H1 (cell line): Measurements from ENCODE around the gene OR2A42. TPM values are rescaled to one million over a fixed set of nuclear protein-coding genes. Genes with fewer than 3 reads are reported as not detected.
"Not testable (repeated sequence)": the region's sequence is repeated elsewhere in the genome, so short reads cannot be mapped to it uniquely, and the experiment has no call there.

Source experiments
- CTCF ChIA-PET: fragments of 300-600 bp; sonication (Branson Sonifier 250); formaldehyde crosslinking; loops from one replicate; lab custom pipeline; 2021; ENCODE audit not compliant: partially characterized antibody; lab: Charles Lee
- POLR2A ChIA-PET: fragments of 300-600 bp; sonication (Branson Sonifier 250); formaldehyde crosslinking; loops from one replicate; lab custom pipeline; 2021; ENCODE audit warnings: inconsistent platforms; ENCODE audit not compliant: partially characterized antibody; lab: Charles Lee
- DNase-seq, 2 experiments: peaks; one replicate each; pipeline versions ENCODE4 v3.0.0 to v3.0.0-alpha.2; 2010 to 2022; ENCODE audit warnings: low spot score in 2 of 2, low read depth in 1 of 2, mixed read lengths in 1 of 2
- FAIRE-seq: peaks from 2 replicates; lab custom pipeline; 2011; peaks lifted over from hg19 to GRCh38; lab: Jason Lieb, UNC
- H2AFZ ChIP-seq: 2 replicates; pipeline ENCODE4 v1.8.1; 2012; ENCODE audit warnings: low read length, inconsistent platforms
- H2AK5ac ChIP-seq: 2 replicates; pipeline ENCODE4 v1.6.1; 2013; ENCODE audit warnings: low read depth, low read length
- H2BK120ac ChIP-seq: replicated peaks from 2 replicates; pipeline ENCODE3; 2013; ENCODE audit warnings: low read depth, low read length, inconsistent platforms
- H2BK12ac ChIP-seq: 2 replicates; pipeline ENCODE4 v1.6.1; 2013; ENCODE audit warnings: low read depth, low read length
- H2BK15ac ChIP-seq: 2 replicates; pipeline ENCODE4 v1.6.1; 2013; ENCODE audit warnings: low read length
- H2BK20ac ChIP-seq: 2 replicates; pipeline ENCODE4 v1.6.1; 2013; ENCODE audit warnings: low read length
- H2BK5ac ChIP-seq: 2 replicates; pipeline ENCODE4 v1.6.1; 2013; ENCODE audit warnings: low read depth, low read length
- H3K14ac ChIP-seq: 2 replicates; pipeline ENCODE4 v1.6.1; 2013; ENCODE audit warnings: inconsistent platforms; ENCODE audit not compliant: insufficient read length
- H3K18ac ChIP-seq: 2 replicates; pipeline ENCODE4 v1.6.1; 2013; ENCODE audit warnings: low read length; ENCODE audit errors: extremely low read depth
- H3K23ac ChIP-seq: 2 replicates; pipeline ENCODE4 v1.6.1; 2013; ENCODE audit warnings: inconsistent platforms; ENCODE audit not compliant: insufficient read length
- H3K23me2 ChIP-seq: 2 replicates; pipeline ENCODE4 v1.6.1; 2013; ENCODE audit warnings: low read depth, low read length
- H3K27ac ChIP-seq: 2 replicates; pipeline ENCODE4 v1.6.1; 2011; ENCODE audit warnings: low read depth, low read length, inconsistent platforms
- H3K27me3 ChIP-seq, 4 experiments: replicated peaks in 1 of 4; 1 replicate in 1 of 4; 2 replicates in 3 of 4; pipeline versions ENCODE4 v1.6.1 to v1.8.1; 2011 to 2013; ENCODE audit warnings: low read length in 3 of 4, mild to moderate bottlenecking in 3 of 4, inconsistent platforms in 2 of 4, mixed read lengths in 2 of 4, moderate library complexity in 1 of 4; ENCODE audit not compliant: control insufficient read depth in 3 of 4, insufficient read depth in 3 of 4; ENCODE audit errors: extremely low read depth in 1 of 4
- H3K36me3 ChIP-seq, 4 experiments: 2 replicates each; pipeline versions ENCODE4 v1.6.1 to v1.8.1; 2011 to 2013; ENCODE audit warnings: mild to moderate bottlenecking in 4 of 4, low read length in 3 of 4, moderate library complexity in 2 of 4, control low read depth in 1 of 4, inconsistent platforms in 1 of 4; ENCODE audit not compliant: insufficient read depth in 4 of 4, control insufficient read depth in 2 of 4
- H3K4ac ChIP-seq: replicated peaks from 2 replicates; pipeline ENCODE3; 2013; ENCODE audit warnings: low read length, low read depth, mixed read lengths, inconsistent platforms; ENCODE audit not compliant: insufficient read length
- H3K4me1 ChIP-seq, 4 experiments: replicated peaks in 1 of 4; 1 replicate in 1 of 4; 2 replicates in 3 of 4; pipeline versions ENCODE4 v1.6.1 to v1.8.1; 2011 to 2013; ENCODE audit warnings: low read length in 3 of 4, inconsistent platforms in 2 of 4, mixed read lengths in 1 of 4; ENCODE audit not compliant: insufficient read depth in 4 of 4, control insufficient read depth in 3 of 4
- H3K4me2 ChIP-seq, 2 experiments: 2 replicates each; pipeline versions ENCODE4 v1.6.1 to v1.8.1; 2011 to 2013; ENCODE audit warnings: low read depth in 2 of 2, low read length in 2 of 2, control low read depth in 1 of 2, inconsistent platforms in 1 of 2, mild to moderate bottlenecking in 1 of 2; ENCODE audit not compliant: insufficient read depth in 1 of 2
- H3K4me3 ChIP-seq, 4 experiments: fragments of 200-600, 300-600 bp in 1 of 4; sonication (generic), shearing (Covaris generic), sonication (Bioruptor Twin) in 1 of 4; 2 replicates each; pipeline versions ENCODE4 v1.5.1 to v1.8.1; 2011 to 2016; ENCODE audit warnings: low read length in 4 of 4, low read depth in 3 of 4, control low read depth in 2 of 4, inconsistent platforms in 2 of 4, mild to moderate bottlenecking in 2 of 4, mixed read lengths in 1 of 4, moderate library complexity in 1 of 4; ENCODE audit not compliant: insufficient read depth in 2 of 4; ENCODE audit errors: extremely low read depth in 1 of 4
- H3K56ac ChIP-seq: replicated peaks from 2 replicates; pipeline ENCODE3; 2013; ENCODE audit warnings: low read depth, mild to moderate bottlenecking, mixed read lengths, low read length, inconsistent platforms; ENCODE audit not compliant: insufficient read length
- H3K79me1 ChIP-seq: 2 replicates; pipeline ENCODE4 v1.6.1; 2013; ENCODE audit warnings: low read depth, low read length, control low read depth
- H3K79me2 ChIP-seq, 2 experiments: 2 replicates each; pipeline versions ENCODE4 v1.6.1 to v1.8.1; 2012 to 2013; ENCODE audit warnings: low read length in 2 of 2, mild to moderate bottlenecking in 2 of 2, inconsistent platforms in 1 of 2; ENCODE audit not compliant: insufficient read depth in 2 of 2, control insufficient read depth in 1 of 2
- H3K9ac ChIP-seq, 4 experiments: replicated peaks in 1 of 4; 1 replicate in 1 of 4; 2 replicates in 3 of 4; pipeline versions ENCODE4 v1.6.1 to v1.8.1; 2011 to 2013; ENCODE audit warnings: low read depth in 3 of 4, low read length in 3 of 4, control low read depth in 2 of 4, mild to moderate bottlenecking in 2 of 4, moderate library complexity in 2 of 4, inconsistent platforms in 1 of 4; ENCODE audit errors: extremely low read depth in 1 of 4
- H3K9me3 ChIP-seq, 2 experiments: 2 replicates each; pipeline versions ENCODE4 v1.6.1 to v1.8.1; 2012 to 2013; ENCODE audit warnings: mild to moderate bottlenecking in 2 of 2, moderate library complexity in 2 of 2, control low read depth in 1 of 2, inconsistent platforms in 1 of 2, low read depth in 1 of 2, low read length in 1 of 2, mixed read lengths in 1 of 2; ENCODE audit not compliant: insufficient read depth in 2 of 2
- H4K20me1 ChIP-seq, 2 experiments: replicated peaks in 1 of 2; 2 replicates each; pipeline versions ENCODE3 to v1.8.1; 2011 to 2013; ENCODE audit warnings: inconsistent platforms in 2 of 2, low read length in 2 of 2, mild to moderate bottlenecking in 1 of 2; ENCODE audit not compliant: insufficient read depth in 2 of 2, control insufficient read depth in 1 of 2
- H4K5ac ChIP-seq: 2 replicates; pipeline ENCODE4 v1.6.1; 2013; ENCODE audit warnings: low read length, low read depth, mixed read lengths, inconsistent platforms; ENCODE audit not compliant: insufficient read length
- H4K8ac ChIP-seq: 2 replicates; pipeline ENCODE4 v1.8.0; 2013; ENCODE audit warnings: mild to moderate bottlenecking, moderate library complexity, low read length, inconsistent platforms; ENCODE audit not compliant: insufficient read depth; ENCODE audit errors: extremely low read depth
- H4K91ac ChIP-seq: replicated peaks from 2 replicates; pipeline ENCODE3; 2013; ENCODE audit warnings: low read length, mixed read lengths, inconsistent platforms; ENCODE audit not compliant: insufficient read length
- WGBS, 2 experiments: shearing (Covaris generic) in 1 of 2; methylation state at CpG; one replicate each; pipeline versions ENCODE4 v1.1.6 to v1.1.7; 2013 to 2015; ENCODE audit warnings: low lambda C conversion rate in 2 of 2, mixed read lengths in 2 of 2, inconsistent platforms in 1 of 2, low coverage in 1 of 2, missing lambda C conversion rate in 1 of 2; ENCODE audit not compliant: insufficient replicate concordance in 2 of 2, insufficient coverage in 1 of 2, insufficient read length in 1 of 2; ENCODE audit errors: extremely low coverage in 1 of 2, missing lambda C conversion rate in 1 of 2; 5-methylcytosine and 5-hydroxymethylcytosine counted together
- polyA plus RNA-seq, 7 experiments: library from polyadenylated mRNA; depleted of rRNA in 3 of 7; stranded (reverse) in 5 of 7; unstranded in 2 of 7; fragments of >200 nt in 5 of 7; fragments of 200-250 nt in 2 of 7; gene quantifications; 1 replicate in 5 of 7; 2 replicates in 1 of 7; 4 replicates in 1 of 7; pipeline versions ENCODE4 v1.2.1 to v1.2.3, GENCODE V29; 2011 to 2013; ENCODE audit warnings: missing spikeins in 2 of 7, mixed read lengths in 2 of 7
- total RNA-seq: library from RNA; stranded (reverse); fragmentation: NEBNext Ultra II Directional; extraction: Animal tissue kit (Norgen Biotek cat#: 25700); gene quantifications from 2 replicates; pipeline ENCODE4 v1.2.1, GENCODE V29; 2021

The OR2A42 gene
- total and polyA plus RNA-seq, 2 of the 8 experiments (the other 6 are each of a cell fraction or from before 2014, with no cell fraction given), result not detected

GRCh38 chr7:144226866-144227265, 12.5 kb downstream of the OR2A42 start:
- H3K4ac ChIP-seq, H2AFZ ChIP-seq, H3K4me3 ChIP-seq, H2BK12ac ChIP-seq, H3K14ac ChIP-seq, H4K8ac ChIP-seq, H4K5ac ChIP-seq, H4K20me1 ChIP-seq, H2BK20ac ChIP-seq, H3K56ac ChIP-seq, H2BK5ac ChIP-seq, H3K23ac ChIP-seq, H3K27ac ChIP-seq, H2BK120ac ChIP-seq, CTCF ChIA-PET, FAIRE-seq, H3K27me3 ChIP-seq, H3K36me3 ChIP-seq, DNase-seq, H3K79me2 ChIP-seq, H2BK15ac ChIP-seq, H3K18ac ChIP-seq, H3K9ac ChIP-seq, H2AK5ac ChIP-seq, H3K4me2 ChIP-seq, H3K79me1 ChIP-seq, H3K9me3 ChIP-seq, H4K91ac ChIP-seq, H3K23me2 ChIP-seq, POLR2A ChIA-PET, H3K4me1 ChIP-seq: not testable (repeated sequence)
- WGBS, 2 experiments, result 93% methylated on average over 2 of the region's 4 CpGs; no CpG with 5 or more reads in 1 of the 2 experiments

DNA sequence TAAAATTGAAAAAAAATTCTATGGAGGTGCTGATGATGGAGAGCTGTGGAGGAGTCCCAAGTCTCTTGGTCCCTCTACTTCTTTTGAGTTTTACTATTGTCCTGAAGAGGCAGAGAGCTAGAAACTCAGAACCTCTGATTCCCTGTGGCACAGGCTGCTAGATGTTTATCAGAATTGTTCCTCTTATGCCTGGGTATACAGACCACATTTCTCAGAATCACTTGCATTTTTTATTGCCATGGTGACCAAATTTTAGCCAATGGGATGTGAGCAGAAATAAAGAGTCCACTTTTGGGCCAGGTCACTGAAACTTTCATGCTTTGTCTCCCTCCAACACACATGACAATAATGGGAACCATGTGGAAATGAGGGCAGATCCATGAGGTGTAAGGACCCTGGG, 15.7 kb downstream of the OR2A42 start:
- FAIRE-seq, result not testable (repeated sequence)

More for the DNA sequence above, 15.7 kb downstream of the OR2A42 start:
- H2BK20ac ChIP-seq, H3K4me1 ChIP-seq, H3K79me2 ChIP-seq, H3K56ac ChIP-seq, H3K9me3 ChIP-seq, H2BK5ac ChIP-seq, H3K23ac ChIP-seq, H3K9ac ChIP-seq, H4K5ac ChIP-seq, CTCF ChIA-PET, H2BK15ac ChIP-seq, H2BK12ac ChIP-seq, H2AK5ac ChIP-seq, H4K8ac ChIP-seq, H3K4ac ChIP-seq, H3K79me1 ChIP-seq, H4K20me1 ChIP-seq, H3K36me3 ChIP-seq, H4K91ac ChIP-seq, H3K27me3 ChIP-seq, H3K4me2 ChIP-seq, POLR2A ChIA-PET, H2AFZ ChIP-seq, H3K4me3 ChIP-seq, DNase-seq, H2BK120ac ChIP-seq, H3K27ac ChIP-seq, H3K14ac ChIP-seq, H3K23me2 ChIP-seq, H3K18ac ChIP-seq: not testable (repeated sequence)
